ENCODE results near the gene KRTAP5-9.

Gene KRTAP5-9

GRCh38 chr11:71501071-71501985 is 46.9 kb upstream of the KRTAP5-9 start:
- no peak for TF ChIP-seq CTCF (IDR thresholded peaks at IDR 0.05; ENCODE audit: poor library complexity, severe bottlenecking)
- Histone ChIP-seq H3K27me3 (ENCODE audit: insufficient read depth, poor library complexity, severe bottlenecking) (no peaks in the 10 kb centered on the region), H3K36me3 (ENCODE audit: low read depth) (peaks cover 7% of the 10 kb centered on the region), H3K4me3 (ENCODE audit: severe bottlenecking) (no peak overlapping the region), H3K27ac (ENCODE audit: poor library complexity, severe bottlenecking) (no peak overlapping the region), H3K9me3 (ENCODE audit: severe bottlenecking) (no peaks in the 10 kb centered on the region), H3K4me1 (ENCODE audit: insufficient read depth, poor library complexity, severe bottlenecking) (no peaks in the 10 kb centered on the region)
- ATAC-seq (ENCODE audit: low read depth) (no peak), DNase-seq (ENCODE audit: low spot score) (peak; percentile 38)

- Histone ChIP-seq H3K4me3 (ENCODE audit: severe bottlenecking) (no peak overlapping the region), H3K36me3 (ENCODE audit: low read depth) (peaks cover 7% of the 10 kb centered on the region), H3K27ac (ENCODE audit: poor library complexity, severe bottlenecking) (no peak overlapping the region), H3K9me3 (ENCODE audit: severe bottlenecking) (no peaks in the 10 kb centered on the region), H3K4me1 (ENCODE audit: insufficient read depth, poor library complexity, severe bottlenecking) (no peaks in the 10 kb centered on the region), H3K27me3 (ENCODE audit: insufficient read depth, poor library complexity, severe bottlenecking) (no peaks in the 10 kb centered on the region)
- ATAC-seq (ENCODE audit: low read depth) (no peak), DNase-seq (ENCODE audit: low spot score) (peak; percentile 23)
- TF ChIP-seq CTCF (IDR thresholded peaks at IDR 0.05; ENCODE audit: poor library complexity, severe bottlenecking) = no peak
Measured at GRCh38 chr11:71502026-71502425, 46.2 kb upstream of the KRTAP5-9 start.

GRCh38 chr11:71502871-71503435 is 45.3 kb upstream of the KRTAP5-9 start:
- H3K9me3 ChIP-seq (ENCODE audit: severe bottlenecking) = no peaks in the 10 kb centered on the region
- ATAC-seq (ENCODE audit: low read depth) (no peak), DNase-seq (ENCODE audit: low spot score) (peak; percentile 40)
- H3K27ac ChIP-seq (ENCODE audit: poor library complexity, severe bottlenecking) = no peak overlapping the region
- TF ChIP-seq CTCF (IDR thresholded peaks at IDR 0.05; ENCODE audit: poor library complexity, severe bottlenecking) = no peak
- peaks cover 7% of the 10 kb centered on the region for H3K36me3 ChIP-seq (ENCODE audit: low read depth)
- no peak overlapping the region for H3K4me3 ChIP-seq (ENCODE audit: severe bottlenecking)
- no peaks in the 10 kb centered on the region for H3K4me1 ChIP-seq (ENCODE audit: insufficient read depth, poor library complexity, severe bottlenecking)
- H3K27me3 ChIP-seq (ENCODE audit: insufficient read depth, poor library complexity, severe bottlenecking) = no peaks in the 10 kb centered on the region

GRCh38 chr11:71504531-71504930 is 43.7 kb upstream of the KRTAP5-9 start:
- no peak overlapping the region for H3K27ac ChIP-seq (ENCODE audit: poor library complexity, severe bottlenecking)
- H3K4me3 ChIP-seq (ENCODE audit: severe bottlenecking) = no peak overlapping the region
- ATAC-seq (ENCODE audit: low read depth) (no peak), DNase-seq (ENCODE audit: low spot score) (peak; percentile 29)
- no peak for TF ChIP-seq CTCF (IDR thresholded peaks at IDR 0.05; ENCODE audit: poor library complexity, severe bottlenecking)
- H3K27me3 ChIP-seq (ENCODE audit: insufficient read depth, poor library complexity, severe bottlenecking) = no peaks in the 10 kb centered on the region
- H3K9me3 ChIP-seq (ENCODE audit: severe bottlenecking) = no peaks in the 10 kb centered on the region
- H3K36me3 ChIP-seq (ENCODE audit: low read depth) = no peaks in the 10 kb centered on the region; the same call in 1 of the 2 replicates
- no peaks in the 10 kb centered on the region for H3K4me1 ChIP-seq (ENCODE audit: insufficient read depth, poor library complexity, severe bottlenecking)

- H3K4me3 ChIP-seq (ENCODE audit: severe bottlenecking) = no peak overlapping the region
- H3K27me3 ChIP-seq (ENCODE audit: insufficient read depth, poor library complexity, severe bottlenecking) = no peaks in the 10 kb centered on the region
- H3K27ac ChIP-seq (ENCODE audit: poor library complexity, severe bottlenecking) = no peak overlapping the region
- no peaks in the 10 kb centered on the region for H3K9me3 ChIP-seq (ENCODE audit: severe bottlenecking)
- ATAC-seq (ENCODE audit: low read depth) = no peak
- TF ChIP-seq CTCF (IDR thresholded peaks at IDR 0.05; ENCODE audit: poor library complexity, severe bottlenecking) = no peak
- no peaks in the 10 kb centered on the region for H3K36me3 ChIP-seq (ENCODE audit: low read depth)
- H3K4me1 ChIP-seq (ENCODE audit: insufficient read depth, poor library complexity, severe bottlenecking) = no peaks in the 10 kb centered on the region
- DNase-seq (ENCODE audit: low spot score) = no peak
Measured at GRCh38 chr11:71505001-71505400, 43.2 kb upstream of the KRTAP5-9 start.

Measured in RWPE2 (cell line).